Thymus (tissue), 11 donors: ENCODE measurements around the gene ACACA. TPM values are rescaled to one million over a fixed set of nuclear protein-coding genes. Genes with fewer than 3 reads are reported as not detected.

Source experiments
- DNase-seq, 9 donors: peaks; one replicate each; pipeline ENCODE4 v3.0.0-alpha.2; 2013; ENCODE audit warnings: low spot score in 9 of 9, low read depth in 6 of 9, missing footprints in 1 of 9
- H3K27ac ChIP-seq, 2 donors: one replicate each; pipeline ENCODE4 v1.5.1; 2013; ENCODE audit warnings: control low read depth in 1 of 2, low read depth in 1 of 2, low read length in 1 of 2, mild to moderate bottlenecking in 1 of 2, moderate library complexity in 1 of 2
- H3K27me3 ChIP-seq, 2 donors: one replicate each; pipeline ENCODE4 v1.5.1; 2013; ENCODE audit warnings: low read length in 1 of 2; ENCODE audit not compliant: control insufficient read depth in 2 of 2, insufficient read depth in 1 of 2
- H3K36me3 ChIP-seq, 2 donors: one replicate each; pipeline ENCODE4 v1.5.1; 2013; ENCODE audit warnings: low read length in 1 of 2, mild to moderate bottlenecking in 1 of 2, moderate library complexity in 1 of 2; ENCODE audit not compliant: control insufficient read depth in 2 of 2, insufficient read depth in 2 of 2
- H3K4me1 ChIP-seq, 2 donors: one replicate each; pipeline ENCODE4 v1.5.1; 2013; ENCODE audit warnings: low read length in 2 of 2; ENCODE audit not compliant: control insufficient read depth in 2 of 2, insufficient read depth in 2 of 2
- H3K4me3 ChIP-seq, 2 donors: one replicate each; pipeline ENCODE4 v1.5.1; 2013; ENCODE audit warnings: low read length in 2 of 2, control low read depth in 1 of 2, mild to moderate bottlenecking in 1 of 2
- H3K9me3 ChIP-seq, 2 donors: one replicate each; pipeline ENCODE4 v1.5.1; 2013; ENCODE audit warnings: low read length in 1 of 2, mild to moderate bottlenecking in 1 of 2; ENCODE audit not compliant: control insufficient read depth in 2 of 2, insufficient read depth in 1 of 2
- WGBS: extraction: QIAGEN DNeasy Blood & Tissue Kit; methylation state at CpG from one replicate; pipeline ENCODE4 v1.1.7; 2013; 5-methylcytosine and 5-hydroxymethylcytosine counted together
- polyA plus RNA-seq: library from polyadenylated mRNA; stranded (reverse); fragments of 200-250 nt; gene quantifications from one replicate; pipeline ENCODE4 v1.2.3, GENCODE V29; 2013
- total RNA-seq: library from RNA; stranded (reverse); fragments of 120-200 nt; gene quantifications from one replicate; pipeline ENCODE4 v1.2.4, GENCODE V29; 2013
- donor health status: healthy.

The ACACA gene
- total and polyA plus RNA-seq, 2 donors, result 8.7 to 12.9 TPM

- Histone ChIP-seq H3K4me3 (no peak overlapping the region), H3K9me3 (no peaks in the 10 kb centered on the region), H3K27me3 (no peaks in the 10 kb centered on the region), H3K36me3 (no peaks in the 10 kb centered on the region), H3K4me1 (peaks cover 0 to 4% of the 10 kb centered on the region in 2 donors), H3K27ac (no peak overlapping the region)
- 95% methylated on average over 6 of the region's 6 CpGs for WGBS
- DNase-seq, result no peak
Measured at GRCh38 chr17:37274461-37274860, 132.2 kb downstream of the ACACA start.

DNA sequence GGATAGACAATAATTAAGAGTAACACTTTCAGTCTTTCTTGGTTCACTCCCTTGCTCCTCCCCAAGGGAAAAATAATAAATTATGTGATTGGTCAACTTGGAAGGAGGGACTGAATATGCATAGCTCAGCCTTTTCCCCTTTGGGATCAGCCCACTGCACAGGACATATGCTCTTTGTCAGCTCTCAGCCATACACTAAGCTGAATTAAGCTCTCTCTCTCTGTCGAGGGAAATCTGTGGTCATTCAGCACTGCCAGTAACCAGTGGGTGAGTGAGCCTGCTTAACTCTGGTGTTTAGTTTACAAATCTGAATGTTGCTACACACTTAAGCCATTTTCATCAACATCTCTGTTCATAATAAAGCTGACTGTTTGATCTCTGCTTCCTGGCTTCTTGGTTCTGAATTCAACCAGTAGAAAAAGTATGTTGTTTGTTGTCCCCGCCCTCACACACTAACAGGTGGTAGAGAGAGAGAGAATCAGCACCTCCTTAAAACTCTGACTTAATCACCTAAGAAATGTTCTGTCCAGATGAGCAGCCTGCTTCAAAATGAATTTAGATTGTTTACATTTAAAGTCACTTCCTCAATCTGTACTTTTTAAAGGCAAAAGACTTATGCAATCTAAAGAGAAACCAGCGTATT, 133.1 kb downstream of the ACACA start:
- H3K4me1 ChIP-seq, result peaks cover 0 to 4% of the 10 kb centered on the region in 2 donors
- H3K27ac ChIP-seq, result no peak overlapping the region
- no peaks in the 10 kb centered on the region for H3K27me3 ChIP-seq
- peak in 7 of 9 donors; percentile 2 to 59 (median 18) for DNase-seq
- no peaks in the 10 kb centered on the region for H3K36me3 ChIP-seq
- no peaks in the 10 kb centered on the region for H3K9me3 ChIP-seq
- 81% methylated on average over 3 of the region's 3 CpGs for WGBS
- no peak overlapping the region for H3K4me3 ChIP-seq

DNA sequence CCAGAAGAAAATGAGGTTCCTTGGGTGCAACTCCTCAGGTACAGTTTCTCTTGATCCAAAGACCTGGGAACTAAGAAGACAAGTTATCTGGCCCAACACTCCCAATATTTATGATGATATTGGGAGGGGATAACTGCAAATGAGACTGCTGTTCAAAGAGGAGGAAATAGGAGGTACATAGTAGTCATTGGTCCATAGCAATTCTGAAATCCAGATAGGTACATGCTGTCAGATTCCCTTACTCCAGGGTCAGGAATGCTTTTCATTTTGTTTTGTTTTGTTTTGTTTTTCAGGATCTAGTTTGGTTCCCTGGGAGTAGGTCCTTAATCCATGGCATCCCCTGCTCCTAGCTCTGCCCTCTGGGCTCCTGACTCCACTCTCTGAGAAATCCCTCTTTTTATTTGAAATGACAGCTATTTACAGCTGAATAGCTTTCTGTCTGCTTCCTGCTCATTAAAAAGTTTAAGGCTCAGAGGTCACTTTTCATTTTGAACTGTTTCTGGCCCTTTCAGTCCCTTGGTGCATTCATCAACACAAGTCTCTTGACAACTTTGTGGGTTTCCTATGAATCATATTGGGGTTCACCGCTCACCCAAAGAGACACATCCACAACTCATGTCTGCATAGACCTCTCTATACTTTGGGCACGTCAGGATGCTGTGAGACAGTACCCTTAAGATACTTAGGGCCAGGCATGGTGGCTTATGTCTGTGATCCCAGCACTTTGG, 141.0 kb downstream of the ACACA start:
- no peak for DNase-seq
- Histone ChIP-seq H3K4me1 (no peaks in the 10 kb centered on the region), H3K27me3 (no peaks in the 10 kb centered on the region), H3K36me3 (peaks cover 12 to 13% of the 10 kb centered on the region in 2 donors), H3K4me3 (no peak overlapping the region), H3K27ac (no peak overlapping the region), H3K9me3 (peaks cover 0 to 11% of the 10 kb centered on the region in 2 donors)
- WGBS, result over 99% methylated on average over 2 of the region's 2 CpGs

GRCh38 chr17:37261286-37261685, 145.3 kb downstream of the ACACA start:
- Histone ChIP-seq H3K4me1 (no peaks in the 10 kb centered on the region), H3K4me3 (no peak overlapping the region), H3K36me3 (peaks cover 13 to 16% of the 10 kb centered on the region in 2 donors), H3K27ac (no peak overlapping the region), H3K9me3 (peaks cover 0 to 11% of the 10 kb centered on the region in 2 donors), H3K27me3 (no peaks in the 10 kb centered on the region)
- DNase-seq, result no peak
- WGBS, result 20% methylated on average over 1 of the region's 1 CpG

- H3K4me1 ChIP-seq, result no peaks in the 10 kb centered on the region
- H3K4me3 ChIP-seq, result no peak overlapping the region
- no peak for DNase-seq
- H3K9me3 ChIP-seq, result no peaks in the 10 kb centered on the region
- 99% methylated on average over 3 of the region's 3 CpGs for WGBS
- H3K27ac ChIP-seq, result no peak overlapping the region
- no peaks in the 10 kb centered on the region for H3K27me3 ChIP-seq
- H3K36me3 ChIP-seq, result peaks cover 3 to 4% of the 10 kb centered on the region in 2 donors
Measured at GRCh38 chr17:37259030-37259735, 147.5 kb downstream of the ACACA start.

GRCh38 chr17:37256627-37257026, 150.0 kb downstream of the ACACA start:
- peaks cover 3 to 4% of the 10 kb centered on the region in 2 donors for H3K36me3 ChIP-seq
- 100% methylated on average over 1 of the region's 1 CpG for WGBS
- H3K9me3 ChIP-seq, result no peaks in the 10 kb centered on the region
- no peak overlapping the region for H3K27ac ChIP-seq
- DNase-seq, result no peak
- no peak overlapping the region for H3K4me3 ChIP-seq
- H3K4me1 ChIP-seq, result no peaks in the 10 kb centered on the region
- no peaks in the 10 kb centered on the region for H3K27me3 ChIP-seq

GRCh38 chr17:37255432-37255831, 151.2 kb downstream of the ACACA start:
- H3K4me1 ChIP-seq, result no peaks in the 10 kb centered on the region
- H3K4me3 ChIP-seq, result no peak overlapping the region
- no peaks in the 10 kb centered on the region for H3K9me3 ChIP-seq
- over 99% methylated on average over 5 of the region's 5 CpGs for WGBS
- H3K36me3 ChIP-seq, result peaks cover 4 to 8% of the 10 kb centered on the region in 2 donors
- DNase-seq, result no peak
- no peaks in the 10 kb centered on the region for H3K27me3 ChIP-seq
- no peak overlapping the region for H3K27ac ChIP-seq

DNA sequence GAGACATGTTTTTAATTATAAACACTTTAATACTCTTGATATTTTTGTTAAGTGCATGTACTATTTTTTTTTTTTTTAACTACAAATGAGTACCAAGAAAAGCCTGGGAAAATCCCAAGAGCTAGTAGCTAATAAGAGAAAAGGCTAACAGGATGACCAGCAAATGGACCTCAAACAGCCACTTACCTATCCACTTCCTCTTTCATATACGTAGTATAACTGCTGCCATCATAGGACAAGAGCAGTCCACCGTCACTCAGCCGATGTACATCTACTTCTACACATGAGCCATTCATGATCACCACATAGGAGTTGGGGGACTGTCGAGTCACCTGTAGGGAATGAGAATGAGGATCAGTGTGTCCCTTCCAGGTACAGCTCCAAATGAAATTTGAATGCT, 158.8 kb downstream of the ACACA start:
- Histone ChIP-seq H3K27me3 (no peaks in the 10 kb centered on the region), H3K27ac (no peak overlapping the region), H3K4me3 (no peak overlapping the region), H3K9me3 (no peaks in the 10 kb centered on the region), H3K36me3 (peaks cover 3 to 30% of the 10 kb centered on the region in 2 donors), H3K4me1 (no peaks in the 10 kb centered on the region)
- WGBS, result 98% methylated on average over 4 of the region's 4 CpGs
- no peak for DNase-seq

GRCh38 chr17:37246085-37246484, 160.6 kb downstream of the ACACA start:
- H3K27me3 ChIP-seq, result no peaks in the 10 kb centered on the region
- no peak for DNase-seq
- H3K9me3 ChIP-seq, result no peaks in the 10 kb centered on the region
- WGBS, result over 99% methylated on average over 2 of the region's 2 CpGs
- peaks cover 3 to 32% of the 10 kb centered on the region in 2 donors for H3K36me3 ChIP-seq
- H3K27ac ChIP-seq, result no peak overlapping the region
- H3K4me3 ChIP-seq, result no peak overlapping the region
- H3K4me1 ChIP-seq, result no peaks in the 10 kb centered on the region
